GM13976 (cell line): Measurements from ENCODE around the gene WT1.
A peak's percentile ranks its signal among the peaks of the same experiment; 100 is the strongest.
"Not testable (repeated sequence)": the region's sequence is repeated elsewhere in the genome, so short reads cannot be mapped to it uniquely, and the experiment has no call there.

Experiments
- DNase-seq: peaks from one replicate; pipeline ENCODE4 v3.0.0; 2012; ENCODE audit warnings: low spot score
- in situ Hi-C: fragments of 300-500 bp; cut with MboI; formaldehyde crosslinking; loops from one replicate; pipeline ENCODE4 v1.12.0; 2022; ENCODE audit warnings: low sequenced_read_pairs, mixed read lengths, inconsistent platforms; ENCODE audit not compliant: unreplicated experiment
- TF ChIP-seq, protein P1 (sequence below): IDR thresholded peaks from 2 replicates; pipeline ENCODE4 v1.5.1; 2012; ENCODE audit warnings: borderline replicate concordance, mild to moderate bottlenecking; ENCODE audit not compliant: insufficient read depth; ENCODE audit errors: extremely low read depth, missing control alignments, control extremely low read depth

Gene WT1

DNA sequence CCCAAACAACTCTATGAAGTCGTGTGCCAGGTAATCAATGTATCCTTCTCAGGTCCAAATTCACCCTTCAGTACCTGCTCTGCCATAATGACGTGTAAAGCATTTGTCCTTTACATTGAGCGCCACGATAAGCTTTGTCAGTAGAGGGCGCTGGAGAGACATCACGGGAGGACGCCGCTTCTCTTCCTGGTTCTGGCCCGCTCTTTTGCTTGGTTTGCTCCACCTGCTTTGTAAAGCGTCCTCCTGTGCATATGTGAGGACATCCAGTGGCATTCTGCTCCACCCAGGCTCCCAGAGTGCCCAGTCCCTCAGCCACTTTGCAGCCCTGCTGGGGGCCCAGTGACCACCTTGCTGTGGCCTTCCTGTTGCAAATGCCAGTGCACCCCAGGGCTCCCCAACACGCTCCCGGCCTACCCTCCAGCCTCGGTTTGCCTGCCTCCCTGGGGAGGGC lies 61.1 kb downstream of the WT1 start:
- in situ Hi-C loops: no loop called here
- peak; percentile 74 for DNase-seq
- TF ChIP-seq, protein P1, sequence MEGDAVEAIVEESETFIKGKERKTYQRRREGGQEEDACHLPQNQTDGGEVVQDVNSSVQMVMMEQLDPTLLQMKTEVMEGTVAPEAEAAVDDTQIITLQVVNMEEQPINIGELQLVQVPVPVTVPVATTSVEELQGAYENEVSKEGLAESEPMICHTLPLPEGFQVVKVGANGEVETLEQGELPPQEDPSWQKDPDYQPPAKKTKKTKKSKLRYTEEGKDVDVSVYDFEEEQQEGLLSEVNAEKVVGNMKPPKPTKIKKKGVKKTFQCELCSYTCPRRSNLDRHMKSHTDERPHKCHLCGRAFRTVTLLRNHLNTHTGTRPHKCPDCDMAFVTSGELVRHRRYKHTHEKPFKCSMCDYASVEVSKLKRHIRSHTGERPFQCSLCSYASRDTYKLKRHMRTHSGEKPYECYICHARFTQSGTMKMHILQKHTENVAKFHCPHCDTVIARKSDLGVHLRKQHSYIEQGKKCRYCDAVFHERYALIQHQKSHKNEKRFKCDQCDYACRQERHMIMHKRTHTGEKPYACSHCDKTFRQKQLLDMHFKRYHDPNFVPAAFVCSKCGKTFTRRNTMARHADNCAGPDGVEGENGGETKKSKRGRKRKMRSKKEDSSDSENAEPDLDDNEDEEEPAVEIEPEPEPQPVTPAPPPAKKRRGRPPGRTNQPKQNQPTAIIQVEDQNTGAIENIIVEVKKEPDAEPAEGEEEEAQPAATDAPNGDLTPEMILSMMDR: peak; percentile 42

DNA sequence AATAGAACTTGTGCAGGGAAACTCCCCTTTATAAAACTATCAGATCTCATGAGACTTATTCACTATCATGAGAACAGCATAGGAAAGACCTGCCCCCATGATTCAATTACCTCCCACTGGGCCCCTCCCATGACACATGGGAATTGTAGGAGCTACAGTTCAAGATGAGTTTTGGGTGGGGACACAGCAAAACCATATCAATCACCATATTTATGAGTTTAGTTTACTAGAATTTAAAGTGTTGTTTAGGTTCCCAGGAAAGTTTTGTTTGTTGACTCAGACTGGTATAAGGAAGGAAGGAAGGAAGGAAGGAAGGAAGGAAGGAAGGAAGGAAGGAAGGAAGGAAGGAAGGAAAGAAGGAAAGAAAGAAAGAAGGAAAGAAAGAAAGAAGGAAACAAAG lies 65.4 kb downstream of the WT1 start:
- DNase-seq, in situ Hi-C loops: not testable (repeated sequence)

DNA sequence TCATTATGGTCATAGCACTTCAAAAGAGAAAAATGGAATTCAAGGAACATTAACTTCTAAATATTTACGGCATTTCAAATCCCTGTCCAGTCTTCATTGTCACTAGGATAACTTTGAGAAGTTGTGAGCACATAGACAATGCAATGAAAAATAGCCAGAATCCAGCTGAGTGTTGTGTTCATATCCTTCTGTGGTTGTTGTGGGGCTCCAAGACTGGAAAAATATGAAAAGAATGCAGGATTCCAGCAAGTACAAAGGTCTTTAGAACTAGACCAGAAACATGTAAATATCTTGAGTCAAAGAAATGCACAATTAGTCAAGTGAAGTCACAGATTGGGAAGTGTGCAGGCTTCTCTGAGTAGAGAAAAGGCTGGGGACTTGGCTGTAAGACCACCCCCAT lies 68.7 kb downstream of the WT1 start:
- DNase-seq: no peak
- TF ChIP-seq, protein P1: no peak
- in situ Hi-C loops: no loop called here

DNA sequence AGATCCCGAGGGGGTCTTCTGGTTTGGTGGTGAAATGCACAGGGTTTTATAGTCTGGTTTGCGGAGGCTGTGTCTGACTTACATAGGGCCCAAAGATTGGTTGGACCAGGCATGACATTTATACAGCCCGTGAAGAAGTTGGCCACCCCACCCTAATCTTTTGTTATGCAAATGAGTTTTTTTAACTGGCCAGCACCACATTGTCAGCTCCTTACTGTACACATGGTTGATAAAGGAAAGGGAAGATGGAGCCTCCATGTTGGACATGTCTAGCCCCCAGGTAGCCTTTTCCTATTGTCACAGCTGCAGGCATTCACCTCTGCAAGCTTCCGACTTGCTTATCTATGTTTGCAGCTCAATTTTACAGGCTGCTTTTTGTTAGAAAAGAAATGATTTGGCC lies 70.1 kb downstream of the WT1 start:
- in situ Hi-C loops: no loop called here
- TF ChIP-seq, protein P1: no peak
- DNase-seq: no peak

DNA sequence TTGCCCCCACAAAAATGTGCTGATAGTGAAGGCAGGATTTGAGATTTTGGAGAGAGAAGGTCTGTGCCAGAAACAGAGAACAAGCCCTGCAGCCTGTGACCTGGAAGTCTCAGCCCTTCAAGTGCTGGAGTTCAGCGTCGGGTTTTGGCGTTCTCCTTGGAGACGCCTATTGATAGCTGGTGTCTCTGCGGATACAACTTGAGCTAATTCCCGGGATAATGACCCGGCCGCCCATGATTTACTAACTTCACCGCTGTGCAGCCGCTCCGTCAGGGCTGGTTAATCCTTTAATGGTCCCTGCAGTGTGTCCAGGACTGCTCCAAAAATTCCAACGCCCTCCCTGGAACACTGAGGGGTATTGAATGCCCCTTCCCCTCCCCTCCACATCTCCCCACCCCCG lies 76.6 kb downstream of the WT1 start:
- TF ChIP-seq, protein P1: no peak
- in situ Hi-C loops: no loop called here
- no peak for DNase-seq

DNA sequence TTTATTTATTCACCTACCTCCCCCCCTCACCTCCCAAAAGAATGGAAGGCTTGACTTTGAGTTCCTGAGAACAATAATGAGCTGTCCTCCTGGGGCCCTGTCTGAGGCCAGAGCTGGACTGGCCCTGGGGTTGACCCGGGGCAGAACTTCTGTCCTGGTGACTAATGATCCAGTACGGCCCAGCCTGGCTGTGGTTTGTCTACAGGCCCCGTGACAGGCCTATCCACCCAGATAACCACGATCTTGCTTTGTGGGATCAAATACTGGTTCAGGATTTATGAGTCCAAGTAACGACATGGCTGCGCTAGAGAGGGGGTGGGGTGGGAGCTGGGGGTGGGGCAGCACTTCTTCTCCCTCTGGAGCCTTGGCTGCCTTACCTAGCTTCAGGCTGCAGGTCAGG lies 81.5 kb downstream of the WT1 start:
- DNase-seq: no peak
- TF ChIP-seq, protein P1: no peak
- in situ Hi-C loops: no loop called here

DNA sequence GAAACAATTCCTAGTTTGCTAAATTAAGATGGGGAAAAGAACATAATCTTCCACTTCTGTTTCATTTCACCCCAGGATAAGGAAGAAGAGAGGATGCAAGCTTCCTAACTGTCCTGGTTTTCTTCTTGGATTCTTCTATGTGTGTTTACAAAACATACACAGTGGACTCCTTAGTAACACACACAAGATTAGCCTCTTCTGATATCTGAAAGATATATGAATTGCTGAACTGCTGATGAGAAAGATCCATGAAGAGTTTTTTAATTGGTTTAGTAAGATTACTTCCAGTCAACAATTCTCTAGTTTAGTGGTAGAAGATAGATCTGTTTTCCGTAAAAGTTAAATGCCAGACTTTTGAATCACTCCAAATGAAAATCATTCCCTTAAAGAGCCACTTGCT lies 86.8 kb downstream of the WT1 start:
- DNase-seq: no peak
- TF ChIP-seq, protein P1: no peak
- in situ Hi-C loops: no loop called here
